Lower lobe of right lung (tissue), 2 donors: Measurements from ENCODE around the gene VWA5B2. TPM values are rescaled to one million over a fixed set of nuclear protein-coding genes. Genes with fewer than 3 reads are reported as not detected.

Source experiments
- ATAC-seq, 2 donors: fragments of 200-7000 bp; cut with Tn5 transposase; one replicate each; pipeline ENCODE4 v1.9.1; 2020 to 2022; ENCODE audit warnings: mild to moderate bottlenecking in 2 of 2, moderate library complexity in 2 of 2
- DNase-seq: peaks from one replicate; pipeline ENCODE4 v3.0.0-alpha.2; 2020
- H3K27ac ChIP-seq: fragments of 200-600 bp; one replicate; pipeline ENCODE4 v1.8.0; 2022
- H3K27me3 ChIP-seq: fragments of 200-600 bp; one replicate; pipeline ENCODE4 v1.8.0; 2022; ENCODE audit warnings: low read depth
- H3K36me3 ChIP-seq: fragments of 200-600 bp; one replicate; pipeline ENCODE4 v1.8.0; 2022; ENCODE audit warnings: mild to moderate bottlenecking
- H3K4me1 ChIP-seq: fragments of 200-600 bp; one replicate; pipeline ENCODE4 v1.8.0; 2022
- H3K4me3 ChIP-seq: fragments of 200-600 bp; one replicate; pipeline ENCODE4 v1.8.0; 2022; ENCODE audit warnings: mild to moderate bottlenecking
- H3K9me3 ChIP-seq: fragments of 200-600 bp; one replicate; pipeline ENCODE4 v1.8.0; 2022
- intact Hi-C: fragments of 100-400 bp; cut with DNase I; formaldehyde crosslinking; loops from one replicate; pipeline ENCODE4 v1.11.0; 2022
- total RNA-seq: library from RNA; stranded (reverse); fragmentation: NEBNext Ultra II Directional; extraction: Animal tissue kit (Norgen Biotek cat#: 25700); gene quantifications from one replicate; pipeline ENCODE4 v1.2.1, GENCODE V29; 2021
- TF ChIP-seq, protein P1 (sequence below): fragments of 200-600 bp; IDR thresholded peaks from one replicate; pipeline ENCODE4 v1.8.0; 2022; ENCODE audit warnings: antibody characterized with exemption, mild to moderate bottlenecking
- donor health status: DM: no; HTN: yes; CAD: no; lungs with severe emphysema.

The VWA5B2 gene
- total RNA-seq, 1 donor from 2014 or later, result 0.47 TPM

DNA sequence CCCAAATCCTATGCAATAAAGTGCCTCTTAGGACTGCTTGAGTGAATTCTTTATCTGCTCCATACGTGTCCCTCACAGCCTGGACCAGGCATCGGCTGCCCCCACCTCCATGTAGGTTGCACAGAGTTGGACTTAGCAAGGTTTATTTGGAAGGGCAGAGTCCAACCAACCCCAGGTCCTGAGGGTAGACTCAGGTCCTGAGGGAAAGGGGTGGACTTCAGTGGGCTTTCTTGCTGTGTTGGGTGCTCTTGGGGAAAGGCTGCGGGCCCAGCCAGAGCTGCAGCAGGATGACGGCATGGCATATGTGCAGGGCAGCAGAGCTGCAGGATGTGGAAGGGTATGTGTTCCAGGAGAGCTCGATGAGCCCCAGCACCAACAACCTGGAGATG, 12.9 kb downstream of the VWA5B2 start:
- ATAC-seq (no peak), DNase-seq (peak; percentile 24)
- H3K27me3 ChIP-seq, result peaks cover 6% of the 10 kb centered on the region
- H3K9me3 ChIP-seq, result no peaks in the 10 kb centered on the region
- no peak overlapping the region for H3K27ac ChIP-seq
- no peak overlapping the region for H3K4me3 ChIP-seq
- TF ChIP-seq, protein P1, sequence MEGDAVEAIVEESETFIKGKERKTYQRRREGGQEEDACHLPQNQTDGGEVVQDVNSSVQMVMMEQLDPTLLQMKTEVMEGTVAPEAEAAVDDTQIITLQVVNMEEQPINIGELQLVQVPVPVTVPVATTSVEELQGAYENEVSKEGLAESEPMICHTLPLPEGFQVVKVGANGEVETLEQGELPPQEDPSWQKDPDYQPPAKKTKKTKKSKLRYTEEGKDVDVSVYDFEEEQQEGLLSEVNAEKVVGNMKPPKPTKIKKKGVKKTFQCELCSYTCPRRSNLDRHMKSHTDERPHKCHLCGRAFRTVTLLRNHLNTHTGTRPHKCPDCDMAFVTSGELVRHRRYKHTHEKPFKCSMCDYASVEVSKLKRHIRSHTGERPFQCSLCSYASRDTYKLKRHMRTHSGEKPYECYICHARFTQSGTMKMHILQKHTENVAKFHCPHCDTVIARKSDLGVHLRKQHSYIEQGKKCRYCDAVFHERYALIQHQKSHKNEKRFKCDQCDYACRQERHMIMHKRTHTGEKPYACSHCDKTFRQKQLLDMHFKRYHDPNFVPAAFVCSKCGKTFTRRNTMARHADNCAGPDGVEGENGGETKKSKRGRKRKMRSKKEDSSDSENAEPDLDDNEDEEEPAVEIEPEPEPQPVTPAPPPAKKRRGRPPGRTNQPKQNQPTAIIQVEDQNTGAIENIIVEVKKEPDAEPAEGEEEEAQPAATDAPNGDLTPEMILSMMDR, result no peak
- intact Hi-C loops, result no loop called here
- H3K36me3 ChIP-seq, result peaks cover 38% of the 10 kb centered on the region
- peaks cover 1% of the 10 kb centered on the region for H3K4me1 ChIP-seq

DNA sequence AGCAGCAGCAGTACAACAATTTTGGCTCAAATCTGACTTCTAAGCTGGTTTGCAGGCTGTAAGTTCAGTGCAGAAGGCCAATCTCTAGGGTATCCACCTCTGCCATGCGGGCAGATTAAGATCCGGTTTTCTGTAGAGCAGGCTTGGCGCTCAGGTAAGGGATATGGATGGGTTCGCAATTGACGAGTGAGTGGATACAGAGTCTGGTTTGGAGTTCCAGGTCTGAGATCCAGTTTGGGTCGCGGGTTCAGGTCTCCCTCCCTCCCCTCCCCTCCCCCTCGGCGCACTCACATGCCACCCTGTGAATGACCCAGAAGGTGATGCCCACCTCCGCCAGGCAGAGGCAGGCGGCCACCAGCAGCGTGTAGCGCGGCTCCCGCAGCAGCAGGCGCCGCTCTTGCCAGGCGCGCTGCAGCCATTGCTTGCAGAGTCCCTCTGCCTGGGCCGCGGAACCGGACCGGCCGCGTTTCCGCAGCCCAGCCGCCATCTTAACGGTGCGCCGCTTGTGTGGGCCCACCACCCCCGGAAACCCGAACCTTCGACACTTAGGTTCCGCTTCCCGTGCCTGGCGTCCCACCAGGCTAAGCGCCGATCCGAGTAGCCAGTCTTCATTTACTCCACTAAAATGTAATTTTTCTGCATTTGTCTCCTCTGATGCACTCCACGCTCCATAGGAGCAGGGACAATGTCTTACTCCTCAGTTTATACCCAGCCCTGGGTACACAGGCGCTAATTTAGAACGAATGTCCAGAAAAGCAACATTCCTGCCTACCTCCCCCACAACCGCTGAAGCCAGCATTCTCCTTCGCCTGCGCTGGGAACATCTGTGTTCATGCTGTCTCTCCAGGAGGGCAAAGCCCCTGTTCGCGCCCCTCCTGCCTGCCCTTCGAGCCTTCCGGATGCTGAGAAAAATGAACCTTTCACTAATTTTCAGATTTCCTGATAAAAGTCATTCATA, 19.3 kb downstream of the VWA5B2 start, which contains the start of gene ALG3:
TSS of gene ALG3 (minus strand) at position 509 of the 958 bp plus-strand sequence. CDS start at position 487, 22 bp downstream.
- intact Hi-C loops, result no loop called here
- DNase-seq (peak; percentile 87), ATAC-seq (peak; percentile 91 to 92)
- TF ChIP-seq, protein P1, result no peak
- Histone ChIP-seq H3K27ac (peak within 1 kb of the TSS; percentile 88), H3K9me3 (no peaks in the 10 kb centered on the region), H3K36me3 (peaks cover 19% of the 10 kb centered on the region), H3K4me1 (peaks cover 17% of the 10 kb centered on the region), H3K4me3 (peak within 1 kb of the TSS; percentile 92), H3K27me3 (no peaks in the 10 kb centered on the region)

DNA sequence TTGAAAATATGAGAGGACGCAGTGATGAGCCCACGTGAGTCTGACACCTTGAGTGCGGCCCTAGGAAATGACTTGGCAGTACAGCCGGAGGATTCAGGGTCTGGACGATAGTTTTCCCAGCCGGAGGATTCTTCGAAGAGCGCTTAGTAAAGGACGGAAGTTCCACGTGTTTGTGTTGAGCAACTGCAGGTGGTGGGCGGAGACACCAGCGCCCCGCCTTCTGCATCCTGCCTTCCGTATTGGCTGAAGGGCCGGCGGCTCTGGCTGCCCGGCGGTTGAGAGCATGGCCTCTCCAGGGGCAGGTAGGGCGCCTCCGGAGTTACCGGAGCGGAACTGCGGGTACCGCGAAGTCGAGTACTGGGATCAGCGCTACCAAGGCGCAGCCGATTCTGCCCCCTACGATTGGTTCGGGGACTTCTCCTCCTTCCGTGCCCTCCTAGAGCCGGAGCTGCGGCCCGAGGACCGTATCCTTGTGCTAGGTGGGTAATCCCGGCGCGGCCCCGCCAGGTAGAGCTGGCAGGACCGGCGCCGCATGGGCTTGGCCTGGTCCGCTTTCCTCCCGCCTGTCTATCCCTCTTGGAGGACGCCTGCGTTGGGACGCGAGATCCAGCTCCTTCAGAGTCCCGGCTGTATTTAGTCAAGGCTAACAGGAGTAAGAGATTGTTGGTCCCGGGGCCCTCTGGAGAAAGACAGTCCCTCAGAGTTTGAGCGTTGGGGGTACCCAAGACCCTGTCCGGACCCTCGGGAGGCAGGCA, 20.2 kb downstream of the VWA5B2 start, which contains the start of gene EEF1AKMT4:
TSS of gene EEF1AKMT4 (plus strand) at position 261 of the 755 bp plus-strand sequence. CDS start at position 284, 23 bp downstream.
- ATAC-seq (peak; percentile 98 to 99), DNase-seq (peak; percentile 97)
- peak within 1 kb of the TSS; percentile 92 for H3K4me3 ChIP-seq
- TF ChIP-seq, protein P1, result peak; percentile 60
- H3K4me1 ChIP-seq, result peaks cover 17% of the 10 kb centered on the region
- no peaks in the 10 kb centered on the region for H3K9me3 ChIP-seq
- intact Hi-C loops, result no loop called here
- H3K27ac ChIP-seq, result peak within 1 kb of the TSS; percentile 88
- peaks cover 10% of the 10 kb centered on the region for H3K36me3 ChIP-seq
- no peaks in the 10 kb centered on the region for H3K27me3 ChIP-seq

DNA sequence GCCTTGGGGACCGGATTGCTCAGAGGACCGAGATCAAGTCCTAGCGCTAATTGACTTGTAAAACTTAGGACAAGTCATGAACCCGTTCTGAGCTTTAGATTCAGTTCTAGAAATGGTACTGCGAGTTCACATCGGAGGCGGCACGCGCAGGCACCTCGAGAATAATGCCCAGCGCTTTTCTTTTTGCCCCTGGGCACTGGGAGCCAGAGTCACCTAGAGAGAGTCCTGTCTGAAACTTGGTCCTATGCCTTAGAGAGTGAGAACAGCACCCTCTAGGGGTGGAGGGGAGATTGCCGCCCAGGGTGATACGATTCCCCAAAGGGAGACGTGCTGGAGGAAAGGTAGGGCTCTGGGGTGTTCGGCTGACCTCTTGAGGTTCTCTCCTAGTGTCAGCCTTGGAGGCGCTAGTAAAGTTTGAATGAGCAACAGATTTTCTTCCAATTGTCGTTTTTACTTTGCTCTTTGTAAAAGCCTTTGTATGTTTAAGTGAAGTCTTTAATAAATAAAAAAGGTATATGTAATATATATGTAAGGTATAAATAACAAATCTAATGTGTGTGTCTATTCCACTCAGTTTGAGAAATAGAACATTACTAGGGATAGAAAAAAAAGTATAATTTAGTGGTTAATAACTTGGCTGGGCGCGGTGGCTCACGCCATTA, 20.9 kb downstream of the VWA5B2 start:
- no peaks in the 10 kb centered on the region for H3K27me3 ChIP-seq
- H3K9me3 ChIP-seq, result no peaks in the 10 kb centered on the region
- intact Hi-C loops, result no loop called here
- peaks cover 17% of the 10 kb centered on the region for H3K4me1 ChIP-seq
- TF ChIP-seq, protein P1, result peak; percentile 94
- peak overlapping the region; percentile 92 for H3K4me3 ChIP-seq
- DNase-seq, result peak; percentile 89
- peak overlapping the region; percentile 66 for H3K27ac ChIP-seq
- ATAC-seq, result peak; percentile 90 to 93
- peaks cover 3% of the 10 kb centered on the region for H3K36me3 ChIP-seq
